Gastroesophageal sphincter (tissue), 3 donors: ENCODE measurements around the gene PSMA7.

Source experiments
- CTCF ChIP-seq, 4 experiments: fragments of 200-600 bp in 2 of 4; fragments of 450-650 bp in 2 of 4; sonication (generic) in 1 of 4; IDR thresholded peaks; one replicate each; pipeline ENCODE4 v1.5.1; 2017 to 2019; ENCODE audit warnings: antibody characterized with exemption in 4 of 4, mild to moderate bottlenecking in 2 of 4, moderate library complexity in 2 of 4
- EP300 ChIP-seq: sonication (generic); formaldehyde crosslinking; IDR thresholded peaks from one replicate; pipeline ENCODE4 v1.6.1; 2017; ENCODE audit warnings: antibody characterized with exemption, mild to moderate bottlenecking
- POLR2AphosphoS5 ChIP-seq: sonication (generic); formaldehyde crosslinking; IDR thresholded peaks from one replicate; pipeline ENCODE4 v1.6.1; 2017; ENCODE audit warnings: antibody characterized with exemption

DNA sequence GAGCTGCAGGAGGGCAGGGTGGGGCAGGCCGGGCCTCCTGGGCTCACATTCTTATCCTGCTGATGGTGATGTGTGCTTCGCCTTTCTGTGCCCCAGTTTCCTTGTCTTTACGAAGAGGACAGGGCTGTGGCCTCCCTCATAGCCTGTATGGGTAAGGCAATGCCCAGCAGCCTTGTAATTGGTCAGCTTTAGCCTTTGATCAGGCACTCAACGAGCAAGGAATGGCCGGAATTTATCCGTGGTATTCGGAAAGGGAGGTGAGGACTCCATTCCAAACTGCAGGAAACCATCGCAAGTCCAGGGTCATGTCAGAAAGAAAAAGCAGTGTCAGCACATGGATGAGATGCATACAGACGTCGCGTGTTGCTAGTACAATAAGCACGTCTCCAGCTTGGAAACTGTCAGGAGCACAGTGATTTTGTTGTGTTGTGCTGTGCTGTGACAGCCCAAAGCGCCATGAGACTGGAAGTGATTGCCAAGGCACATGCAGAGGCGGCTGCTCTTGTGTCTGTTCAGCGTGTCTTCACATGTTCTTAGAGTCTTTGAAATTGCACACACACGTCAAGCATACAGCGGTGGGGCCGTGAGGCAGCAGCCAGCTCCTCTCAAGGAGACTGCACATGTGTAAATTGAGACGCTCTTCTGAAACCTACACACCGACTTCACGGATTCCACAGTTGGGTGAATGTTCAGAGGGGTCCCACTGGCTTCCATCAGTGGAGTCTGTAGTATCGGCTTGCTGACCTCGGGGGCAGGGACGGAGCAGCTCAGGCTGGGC is 6.5 kb upstream of the PSMA7 start:
- TF ChIP-seq EP300 = no peak
- no peak for TF ChIP-seq CTCF (IDR thresholded peaks at IDR 0.05)
- TF ChIP-seq POLR2AphosphoS5 = no peak
